Neural progenitor cell (in vitro differentiated cells): ENCODE results near the gene HNRNPAB. TPM values are rescaled to one million over a fixed set of nuclear protein-coding genes. Genes with fewer than 3 reads are reported as not detected.

Experiments used
- DNase-seq: peaks from one replicate; pipeline ENCODE4 v3.0.0-alpha.2; 2016; ENCODE audit warnings: low spot score
- H2AFZ ChIP-seq: fragments of 200-600 bp; sonication (generic); replicated peaks from 2 replicates; pipeline ENCODE4 v1.6.1; 2016; ENCODE audit warnings: antibody characterized with exemption
- H3F3A ChIP-seq: fragments of 200-600 bp; sonication (generic); 2 replicates; pipeline ENCODE4 v1.6.1; 2016; ENCODE audit warnings: antibody characterized with exemption, low read depth
- H3K27ac ChIP-seq: fragments of 200-600 bp; sonication (generic); 2 replicates; pipeline ENCODE4 v1.5.1; 2016; ENCODE audit warnings: mild to moderate bottlenecking
- H3K27me3 ChIP-seq: fragments of 200-600 bp; sonication (generic); 2 replicates; pipeline ENCODE4 v1.6.1; 2016; ENCODE audit warnings: mild to moderate bottlenecking, moderate library complexity
- H3K36me3 ChIP-seq: fragments of 200-600 bp; sonication (generic); 2 replicates; pipeline ENCODE4 v1.5.1; 2016
- H3K4me1 ChIP-seq: fragments of 200-600 bp; sonication (generic); 2 replicates; pipeline ENCODE4 v1.6.1; 2016; ENCODE audit warnings: mixed run types
- H3K4me2 ChIP-seq: fragments of 200-600 bp; sonication (generic); 2 replicates; pipeline ENCODE4 v1.6.1; 2016
- H3K4me3 ChIP-seq: fragments of 200-600 bp; sonication (generic); 2 replicates; pipeline ENCODE4 v1.5.1; 2016
- H3K79me2 ChIP-seq: fragments of 200-600 bp; sonication (generic); 2 replicates; pipeline ENCODE4 v1.6.1; 2016; ENCODE audit warnings: low read depth
- H3K9ac ChIP-seq: fragments of 200-600 bp; sonication (generic); 2 replicates; pipeline ENCODE4 v1.6.1; 2016
- H3K9me3 ChIP-seq: fragments of 200-600 bp; sonication (generic); 2 replicates; pipeline ENCODE4 v1.5.1; 2016; ENCODE audit warnings: low read depth
- H4K20me1 ChIP-seq: fragments of 200-600 bp; sonication (generic); 2 replicates; pipeline ENCODE4 v1.6.1; 2016; ENCODE audit warnings: low read depth
- H3K27ac Mint-ChIP-seq: 3 replicates; pipeline ENCODE4 v1.8.0; 2021; ENCODE audit warnings: mixed read lengths
- H3K27me3 Mint-ChIP-seq: 2 replicates; pipeline ENCODE4 v1.8.0; 2022; ENCODE audit warnings: low read depth, mild to moderate bottlenecking, inconsistent platforms, moderate library complexity, mixed read lengths; ENCODE audit not compliant: insufficient read depth
- H3K36me3 Mint-ChIP-seq: 3 replicates; pipeline ENCODE4 v1.8.0; 2021; ENCODE audit warnings: mixed read lengths
- H3K4me1 Mint-ChIP-seq: 3 replicates; pipeline ENCODE4 v1.8.0; 2021; ENCODE audit warnings: mixed read lengths
- H3K4me3 Mint-ChIP-seq: 3 replicates; pipeline ENCODE4 v1.8.0; 2021; ENCODE audit warnings: mild to moderate bottlenecking, moderate library complexity, mixed read lengths
- H3K9me3 Mint-ChIP-seq: 3 replicates; pipeline ENCODE4 v1.8.0; 2020; ENCODE audit warnings: mixed read lengths
- EZH2 ChIP-seq: fragments of 200-600 bp; sonication (generic); IDR thresholded peaks from 2 replicates; pipeline ENCODE4 v1.6.1; 2017; ENCODE audit warnings: antibody characterized with exemption, mild to moderate bottlenecking, moderate library complexity
- EZH2phosphoT487 ChIP-seq: fragments of 200-600 bp; sonication (generic); IDR thresholded peaks from 2 replicates; pipeline ENCODE4 v1.6.1; 2017; ENCODE audit warnings: antibody characterized with exemption
- total RNA-seq: library from RNA; depleted of rRNA; stranded (reverse); fragments of >200 nt; gene quantifications from 2 replicates; pipeline ENCODE4 v1.2.3, GENCODE V29; 2015; ENCODE audit warnings: low replicate concordance
- TF ChIP-seq, protein P1 (sequence below): fragments of 200-600 bp; sonication (generic); IDR thresholded peaks from 2 replicates; pipeline ENCODE4 v1.5.1; 2017; ENCODE audit warnings: antibody characterized with exemption, mild to moderate bottlenecking

The HNRNPAB gene
- 186 and 195 TPM in 2 replicates for total RNA-seq

DNA sequence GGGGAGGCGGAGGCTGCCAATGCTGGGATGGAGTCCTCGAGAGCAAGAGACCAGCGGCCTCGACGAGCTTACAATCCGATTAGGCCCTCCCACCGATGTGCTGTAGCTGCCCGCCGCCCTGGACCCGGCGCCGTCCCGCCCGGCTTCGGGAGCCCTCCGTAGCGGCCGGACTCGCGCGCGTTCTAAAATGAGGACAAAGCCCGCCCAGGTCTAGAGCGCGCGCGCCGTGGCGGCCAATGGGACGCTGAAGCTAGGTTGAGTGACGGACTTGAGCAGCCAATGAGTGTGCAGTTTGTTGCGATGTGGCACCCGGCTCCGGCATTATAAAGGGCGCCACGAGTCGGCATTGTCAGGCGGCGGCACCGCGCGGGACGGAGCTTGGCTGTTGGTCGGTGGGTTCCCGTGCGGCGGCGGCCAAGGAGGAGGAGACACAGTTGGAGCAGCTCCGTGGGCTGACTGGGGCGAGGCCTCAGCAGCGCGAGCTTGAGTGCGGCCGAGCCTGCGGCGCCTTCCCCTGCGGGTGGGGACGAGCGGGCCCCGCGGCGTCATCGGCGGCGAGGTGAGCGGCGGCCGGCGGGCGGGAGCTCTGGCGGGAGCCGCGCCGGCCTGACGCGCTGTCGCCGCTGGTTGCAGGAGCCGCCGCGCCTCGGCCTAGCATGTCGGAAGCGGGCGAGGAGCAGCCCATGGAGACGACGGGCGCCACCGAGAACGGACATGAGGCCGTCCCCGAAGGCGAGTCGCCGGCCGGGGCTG lies at the start of gene HNRNPAB:
Gene HNRNPAB, plus strand, starts transcription at position 352 of the 753 bp plus-strand sequence. Its CDS starts 305 bp downstream, at position 657.
- DNase-seq = peak; percentile 98
- Mint-ChIP-seq H3K4me1 (peaks cover 29% of the 10 kb centered on the region), H3K36me3 (peaks cover 24% of the 10 kb centered on the region), H3K4me3 (peak within 1 kb of the TSS; percentile 99), H3K27me3 (peaks cover 23% of the 10 kb centered on the region), H3K9me3 (peaks cover 2% of the 10 kb centered on the region), H3K27ac (peak within 1 kb of the TSS; percentile 99)
- H3K36me3 ChIP-seq = peaks cover 17% of the 10 kb centered on the region
- no peaks in the 10 kb centered on the region for H3K9me3 ChIP-seq
- H3K4me2 ChIP-seq = peak within 1 kb of the TSS; percentile 88
- H3K9ac ChIP-seq = peak within 1 kb of the TSS; percentile 97
- H3K27ac ChIP-seq = peak within 1 kb of the TSS; percentile 85
- H3K27me3 ChIP-seq = peaks cover 9% of the 10 kb centered on the region
- peaks cover 16% of the 10 kb centered on the region for H3K4me1 ChIP-seq
- H3K4me3 ChIP-seq = peak within 1 kb of the TSS; percentile 94
- H3K79me2 ChIP-seq = peaks cover 56% of the 10 kb centered on the region
- H3F3A ChIP-seq = peaks cover 58% of the 10 kb centered on the region
- peaks cover 44% of the 10 kb centered on the region for H4K20me1 ChIP-seq
- TF ChIP-seq EZH2 (no peak), EZH2phosphoT487 (no peak)
- TF ChIP-seq, protein P1, sequence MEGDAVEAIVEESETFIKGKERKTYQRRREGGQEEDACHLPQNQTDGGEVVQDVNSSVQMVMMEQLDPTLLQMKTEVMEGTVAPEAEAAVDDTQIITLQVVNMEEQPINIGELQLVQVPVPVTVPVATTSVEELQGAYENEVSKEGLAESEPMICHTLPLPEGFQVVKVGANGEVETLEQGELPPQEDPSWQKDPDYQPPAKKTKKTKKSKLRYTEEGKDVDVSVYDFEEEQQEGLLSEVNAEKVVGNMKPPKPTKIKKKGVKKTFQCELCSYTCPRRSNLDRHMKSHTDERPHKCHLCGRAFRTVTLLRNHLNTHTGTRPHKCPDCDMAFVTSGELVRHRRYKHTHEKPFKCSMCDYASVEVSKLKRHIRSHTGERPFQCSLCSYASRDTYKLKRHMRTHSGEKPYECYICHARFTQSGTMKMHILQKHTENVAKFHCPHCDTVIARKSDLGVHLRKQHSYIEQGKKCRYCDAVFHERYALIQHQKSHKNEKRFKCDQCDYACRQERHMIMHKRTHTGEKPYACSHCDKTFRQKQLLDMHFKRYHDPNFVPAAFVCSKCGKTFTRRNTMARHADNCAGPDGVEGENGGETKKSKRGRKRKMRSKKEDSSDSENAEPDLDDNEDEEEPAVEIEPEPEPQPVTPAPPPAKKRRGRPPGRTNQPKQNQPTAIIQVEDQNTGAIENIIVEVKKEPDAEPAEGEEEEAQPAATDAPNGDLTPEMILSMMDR = no peak
- H2AFZ ChIP-seq = peak within 1 kb of the TSS; percentile 52

DNA sequence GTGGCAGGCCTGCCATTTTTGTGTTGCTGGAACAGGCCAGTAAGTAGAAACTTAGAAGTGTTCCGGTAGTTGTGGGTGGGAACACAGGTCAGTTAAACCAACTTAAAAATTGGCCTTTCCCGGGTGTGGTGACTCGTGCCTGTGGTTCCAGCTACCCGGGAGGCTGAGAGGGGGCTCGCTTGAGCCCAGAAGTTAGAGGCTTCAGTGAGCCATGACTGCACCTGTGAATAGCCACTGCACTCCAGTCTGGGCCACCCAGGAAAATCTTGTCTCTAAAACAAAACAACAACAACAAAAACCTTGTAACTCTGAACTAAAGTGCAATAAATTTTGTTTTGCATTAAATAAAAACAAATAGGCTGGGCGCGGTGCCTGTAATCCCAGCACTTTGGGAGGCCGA lies 49.3 kb upstream of the HNRNPAB start:
- peaks cover 9% of the 10 kb centered on the region for H3F3A ChIP-seq
- peaks cover 17% of the 10 kb centered on the region for H3K4me1 Mint-ChIP-seq
- DNase-seq = no peak
- peaks cover 2% of the 10 kb centered on the region for H3K27me3 Mint-ChIP-seq
- TF ChIP-seq, protein P1 = no peak
- no peak for TF ChIP-seq EZH2
- TF ChIP-seq EZH2phosphoT487 = no peak
- H3K27me3 ChIP-seq = no peaks in the 10 kb centered on the region
- peaks cover 4% of the 10 kb centered on the region for H3K4me1 ChIP-seq
- peaks cover 10% of the 10 kb centered on the region for H3K36me3 Mint-ChIP-seq
- peaks cover 20% of the 10 kb centered on the region for H3K79me2 ChIP-seq
- H3K9ac ChIP-seq = no peak overlapping the region
- no peak overlapping the region for H3K27ac Mint-ChIP-seq
- H3K4me3 Mint-ChIP-seq = no peak overlapping the region
- no peak overlapping the region for H2AFZ ChIP-seq
- H3K9me3 Mint-ChIP-seq = no peaks in the 10 kb centered on the region
- H3K4me3 ChIP-seq = no peak overlapping the region
- H4K20me1 ChIP-seq = peaks cover 6% of the 10 kb centered on the region
- no peak overlapping the region for H3K27ac ChIP-seq
- no peaks in the 10 kb centered on the region for H3K9me3 ChIP-seq
- no peak overlapping the region for H3K4me2 ChIP-seq
- H3K36me3 ChIP-seq = no peaks in the 10 kb centered on the region

DNA sequence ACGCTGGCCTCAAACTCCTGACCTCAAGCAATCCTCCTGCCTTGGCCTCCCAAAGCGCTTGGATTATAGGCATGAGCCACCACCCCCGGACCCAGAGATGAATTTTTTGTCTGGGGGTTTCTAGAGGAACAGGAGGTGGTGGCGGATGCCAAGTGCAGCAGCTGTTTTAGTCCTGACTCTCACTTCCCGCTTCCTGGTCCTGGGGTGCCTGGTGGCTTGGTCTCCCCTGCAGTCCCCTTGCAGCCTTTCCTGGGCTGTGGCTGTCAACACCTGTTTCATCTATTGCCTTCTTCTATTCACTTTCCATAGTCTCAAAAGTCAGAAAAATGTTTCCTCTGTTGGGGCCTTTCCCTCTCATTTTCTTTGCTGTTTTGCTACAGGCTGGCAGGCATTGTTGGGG lies 44.2 kb upstream of the HNRNPAB start:
- Histone ChIP-seq H3K4me1 (no peaks in the 10 kb centered on the region), H3K27ac (no peak overlapping the region), H3K9me3 (no peaks in the 10 kb centered on the region), H3F3A (no peaks in the 10 kb centered on the region), H4K20me1 (no peaks in the 10 kb centered on the region), H3K4me2 (no peak overlapping the region), H3K27me3 (peaks cover 18% of the 10 kb centered on the region), H3K36me3 (no peaks in the 10 kb centered on the region), H3K79me2 (no peaks in the 10 kb centered on the region), H3K4me3 (no peak overlapping the region), H2AFZ (no peak overlapping the region), H3K9ac (no peak overlapping the region)
- H3K27ac Mint-ChIP-seq = no peak overlapping the region
- H3K27me3 Mint-ChIP-seq = peaks cover 7% of the 10 kb centered on the region
- no peaks in the 10 kb centered on the region for H3K9me3 Mint-ChIP-seq
- no peak for DNase-seq
- TF ChIP-seq EZH2phosphoT487 (no peak), EZH2 (no peak)
- TF ChIP-seq, protein P1 = no peak
- no peak overlapping the region for H3K4me3 Mint-ChIP-seq
- H3K36me3 Mint-ChIP-seq = no peaks in the 10 kb centered on the region
- H3K4me1 Mint-ChIP-seq = peaks cover 12% of the 10 kb centered on the region
